ENCODE data around the gene PDIA5.

PDIA5 gene

DNA sequence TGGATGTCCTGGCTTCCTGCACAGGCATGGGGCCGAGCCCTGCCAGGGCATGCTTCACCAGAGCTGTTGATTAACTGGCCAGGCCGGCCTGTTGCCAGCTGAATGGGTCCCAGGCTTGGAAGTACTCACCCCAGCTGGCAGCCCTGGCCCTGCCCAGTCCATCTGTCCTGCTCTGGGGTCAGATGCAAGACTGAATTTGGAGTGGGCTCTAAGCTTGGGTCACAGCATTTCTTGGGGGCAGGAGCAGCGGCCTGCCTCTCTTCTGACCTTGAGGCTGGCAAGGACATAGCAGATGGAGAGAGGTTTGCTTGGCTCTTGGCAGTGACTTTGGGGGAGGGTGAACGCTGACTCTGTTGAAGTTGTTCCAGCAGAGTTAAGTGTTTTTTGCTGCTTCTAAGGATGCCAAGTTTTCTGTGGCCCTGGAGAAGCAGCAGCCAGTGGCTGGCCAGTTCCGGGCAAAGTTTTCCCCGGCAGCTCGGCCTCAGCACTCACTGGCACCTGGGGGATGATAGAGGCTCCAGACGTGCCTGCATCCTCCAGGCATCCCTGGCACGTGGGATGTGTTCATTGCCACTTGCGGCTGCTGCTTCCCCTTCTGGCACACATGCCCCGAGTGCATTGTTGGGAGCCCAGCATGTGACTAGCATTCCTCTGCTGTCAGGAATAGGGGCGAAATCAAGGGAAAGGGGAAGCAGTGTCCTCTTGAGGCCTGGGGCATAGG lies 22.9 kb downstream of the PDIA5 start:
- Histone ChIP-seq H3K36me3 (ENCODE audit: control insufficient read depth, insufficient read depth, low read length) (peaks cover 13% of the 10 kb centered on the region), H3K27me3 (replicated peaks; ENCODE audit: control insufficient read depth, insufficient read depth, low read length) (no peaks in the 10 kb centered on the region), H3K4me3 (replicated peaks; ENCODE audit: low read depth, low read length) (no peak overlapping the region)
- DNase-seq (ENCODE audit: extremely low read depth, insufficient read length): no peak
- no peak for TF ChIP-seq CTCF (IDR thresholded peaks at IDR 0.05; ENCODE audit: insufficient read depth, low read length, poor library complexity, severe bottlenecking)

GRCh38 chr3:123090728-123091531 lies 24.1 kb downstream of the PDIA5 start:
- peaks cover 13% of the 10 kb centered on the region for H3K36me3 ChIP-seq (ENCODE audit: control insufficient read depth, insufficient read depth, low read length)
- no peak overlapping the region for H3K4me3 ChIP-seq (replicated peaks; ENCODE audit: low read depth, low read length)
- DNase-seq (ENCODE audit: extremely low read depth, insufficient read length): no peak
- H3K27me3 ChIP-seq (replicated peaks; ENCODE audit: control insufficient read depth, insufficient read depth, low read length): no peaks in the 10 kb centered on the region
- TF ChIP-seq CTCF (IDR thresholded peaks at IDR 0.05; ENCODE audit: insufficient read depth, low read length, poor library complexity, severe bottlenecking): no peak

DNA sequence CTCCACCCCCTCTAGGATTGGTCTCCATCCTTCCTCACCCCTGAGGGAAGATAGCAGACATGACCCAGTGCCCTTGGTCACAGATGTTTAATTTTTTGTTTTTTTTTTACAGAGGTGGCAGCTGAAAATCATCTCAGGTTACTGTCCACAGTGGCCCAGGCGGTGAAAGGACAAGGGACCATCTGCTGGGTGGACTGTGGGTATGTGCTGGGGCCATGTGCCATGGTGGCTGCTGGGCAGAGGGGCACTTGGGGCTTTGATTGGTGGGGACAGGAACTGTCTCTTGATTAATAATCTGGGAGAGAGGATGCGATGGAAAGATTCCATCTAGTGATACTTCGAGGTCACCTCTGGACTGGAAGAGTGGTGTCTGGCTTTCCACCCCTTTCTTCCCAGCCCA lies 25.4 kb downstream of the PDIA5 start:
- H3K4me3 ChIP-seq (replicated peaks; ENCODE audit: low read depth, low read length): no peak overlapping the region
- no peak for TF ChIP-seq CTCF (IDR thresholded peaks at IDR 0.05; ENCODE audit: insufficient read depth, low read length, poor library complexity, severe bottlenecking)
- H3K36me3 ChIP-seq (ENCODE audit: control insufficient read depth, insufficient read depth, low read length): peaks cover 17% of the 10 kb centered on the region
- H3K27me3 ChIP-seq (replicated peaks; ENCODE audit: control insufficient read depth, insufficient read depth, low read length): no peaks in the 10 kb centered on the region
- DNase-seq (ENCODE audit: extremely low read depth, insufficient read length): no peak

- DNase-seq (ENCODE audit: extremely low read depth, insufficient read length): no peak
- Histone ChIP-seq H3K4me3 (replicated peaks; ENCODE audit: low read depth, low read length) (no peak overlapping the region), H3K27me3 (replicated peaks; ENCODE audit: control insufficient read depth, insufficient read depth, low read length) (no peaks in the 10 kb centered on the region), H3K36me3 (ENCODE audit: control insufficient read depth, insufficient read depth, low read length) (peaks cover 20% of the 10 kb centered on the region)
- no peak for TF ChIP-seq CTCF (IDR thresholded peaks at IDR 0.05; ENCODE audit: insufficient read depth, low read length, poor library complexity, severe bottlenecking)
These were observed 26.9 kb downstream of the PDIA5 start for GRCh38 chr3:123093696-123094095.

GRCh38 chr3:123094516-123095313 lies 27.9 kb downstream of the PDIA5 start:
- no peak for DNase-seq (ENCODE audit: extremely low read depth, insufficient read length)
- Histone ChIP-seq H3K27me3 (replicated peaks; ENCODE audit: control insufficient read depth, insufficient read depth, low read length) (no peaks in the 10 kb centered on the region), H3K4me3 (replicated peaks; ENCODE audit: low read depth, low read length) (no peak overlapping the region), H3K36me3 (ENCODE audit: control insufficient read depth, insufficient read depth, low read length) (peaks cover 29% of the 10 kb centered on the region)
- no peak for TF ChIP-seq CTCF (IDR thresholded peaks at IDR 0.05; ENCODE audit: insufficient read depth, low read length, poor library complexity, severe bottlenecking)

All from GM06990 (cell line).